ENCODE measurements around the gene FBRS.

DNA sequence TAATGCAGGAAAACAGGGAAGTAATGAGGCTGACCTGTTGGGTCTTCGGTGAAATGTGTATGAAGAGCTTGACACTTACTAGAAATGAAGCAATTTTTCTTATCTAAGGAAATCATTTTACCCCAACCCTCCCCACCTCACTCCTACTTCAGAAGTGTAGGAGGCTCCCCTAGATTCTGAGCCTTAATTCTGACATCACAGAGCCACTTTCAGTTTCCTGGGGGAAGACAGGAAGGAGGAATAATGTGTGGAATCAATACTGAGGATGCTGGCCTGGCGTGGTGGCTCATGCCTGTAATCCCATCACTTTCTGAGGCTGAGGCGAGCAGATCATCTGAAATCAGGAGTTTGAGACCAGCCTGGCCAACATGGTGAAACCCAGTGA lies 20.3 kb downstream of the FBRS start:
- no peak for TF ChIP-seq CTCF (IDR thresholded peaks at IDR 0.05; ENCODE audit: low read depth, low read length, poor library complexity, severe bottlenecking)
- TF ChIP-seq EZH2phosphoT487 (IDR thresholded peaks at IDR 0.05; ENCODE audit: borderline replicate concordance, low read length) = no peak
